HFFc6 (cell line): ENCODE data around the gene ME1. TPM values are rescaled to one million over a fixed set of nuclear protein-coding genes. Genes with fewer than 3 reads are reported as not detected.

Experiments used
- DNase-seq: peaks from one replicate; pipeline ENCODE4 v3.0.0-alpha.2; 2018
- H3K27ac Mint-ChIP-seq: 2 replicates; pipeline ENCODE4 v1.8.0; 2020; ENCODE audit warnings: mild to moderate bottlenecking, mixed read lengths
- H3K27me3 Mint-ChIP-seq: 2 replicates; pipeline ENCODE4 v1.8.0; 2021; ENCODE audit warnings: mild to moderate bottlenecking, moderate library complexity, mixed read lengths; ENCODE audit not compliant: insufficient read depth
- H3K36me3 Mint-ChIP-seq: 2 replicates; pipeline ENCODE4 v1.8.0; 2021; ENCODE audit warnings: low read depth, mixed read lengths
- H3K4me1 Mint-ChIP-seq: 2 replicates; pipeline ENCODE4 v1.8.0; 2020; ENCODE audit warnings: low read depth, mixed read lengths
- H3K4me3 Mint-ChIP-seq: 2 replicates; pipeline ENCODE4 v1.8.0; 2020; ENCODE audit warnings: mild to moderate bottlenecking, moderate library complexity, mixed read lengths
- H3K9me3 Mint-ChIP-seq: 2 replicates; pipeline ENCODE4 v1.8.0; 2020; ENCODE audit warnings: mild to moderate bottlenecking, mixed read lengths
- total RNA-seq, 6 experiments: library from RNA; stranded (reverse); fragmentation: NEBNext Ultra II Directional; extraction: Animal tissue kit (Norgen Biotek cat#: 25700); gene quantifications; 2 replicates in 1 of 6; 3 replicates in 5 of 6; pipeline ENCODE4 v1.2.3, GENCODE V29; 2021
- TF ChIP-seq, protein P1 (sequence below): fragments of 200-600 bp; sonication (generic); IDR thresholded peaks from 2 replicates; pipeline ENCODE4 v1.5.0; 2021; ENCODE audit warnings: antibody characterized with exemption, mild to moderate bottlenecking

The ME1 gene
- total RNA-seq, 6 experiments from 2014 or later, result 24.2 to 37.1 (median 32.6) TPM

DNA sequence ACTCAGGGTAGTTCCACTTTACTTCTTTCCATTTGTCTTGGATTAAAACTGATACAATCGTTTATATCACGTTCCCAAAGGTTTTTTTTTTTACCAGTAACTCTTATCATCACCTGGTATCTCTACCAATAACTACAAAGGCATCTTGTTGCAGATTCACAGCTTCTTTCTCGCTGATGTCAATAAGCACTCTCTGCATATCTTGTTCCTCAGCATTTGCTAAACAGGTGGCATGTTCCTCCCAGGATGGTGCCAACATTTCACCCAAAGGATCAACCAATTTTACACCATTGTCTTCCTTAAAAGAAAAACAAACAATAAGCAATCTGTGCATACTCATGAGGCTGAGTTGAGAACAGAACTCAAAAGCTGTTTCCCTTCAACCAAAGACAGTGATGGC lies 242.3 kb downstream of the ME1 start:
- no peak overlapping the region for H3K4me3 Mint-ChIP-seq
- H3K4me1 Mint-ChIP-seq, result peaks cover 48% of the 10 kb centered on the region
- peaks cover 55% of the 10 kb centered on the region for H3K36me3 Mint-ChIP-seq
- no peaks in the 10 kb centered on the region; the same call in 1 of the 2 replicates for H3K27me3 Mint-ChIP-seq
- no peaks in the 10 kb centered on the region for H3K9me3 Mint-ChIP-seq
- no peak overlapping the region for H3K27ac Mint-ChIP-seq
- DNase-seq, result no peak
- TF ChIP-seq, protein P1, sequence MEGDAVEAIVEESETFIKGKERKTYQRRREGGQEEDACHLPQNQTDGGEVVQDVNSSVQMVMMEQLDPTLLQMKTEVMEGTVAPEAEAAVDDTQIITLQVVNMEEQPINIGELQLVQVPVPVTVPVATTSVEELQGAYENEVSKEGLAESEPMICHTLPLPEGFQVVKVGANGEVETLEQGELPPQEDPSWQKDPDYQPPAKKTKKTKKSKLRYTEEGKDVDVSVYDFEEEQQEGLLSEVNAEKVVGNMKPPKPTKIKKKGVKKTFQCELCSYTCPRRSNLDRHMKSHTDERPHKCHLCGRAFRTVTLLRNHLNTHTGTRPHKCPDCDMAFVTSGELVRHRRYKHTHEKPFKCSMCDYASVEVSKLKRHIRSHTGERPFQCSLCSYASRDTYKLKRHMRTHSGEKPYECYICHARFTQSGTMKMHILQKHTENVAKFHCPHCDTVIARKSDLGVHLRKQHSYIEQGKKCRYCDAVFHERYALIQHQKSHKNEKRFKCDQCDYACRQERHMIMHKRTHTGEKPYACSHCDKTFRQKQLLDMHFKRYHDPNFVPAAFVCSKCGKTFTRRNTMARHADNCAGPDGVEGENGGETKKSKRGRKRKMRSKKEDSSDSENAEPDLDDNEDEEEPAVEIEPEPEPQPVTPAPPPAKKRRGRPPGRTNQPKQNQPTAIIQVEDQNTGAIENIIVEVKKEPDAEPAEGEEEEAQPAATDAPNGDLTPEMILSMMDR, result no peak

DNA sequence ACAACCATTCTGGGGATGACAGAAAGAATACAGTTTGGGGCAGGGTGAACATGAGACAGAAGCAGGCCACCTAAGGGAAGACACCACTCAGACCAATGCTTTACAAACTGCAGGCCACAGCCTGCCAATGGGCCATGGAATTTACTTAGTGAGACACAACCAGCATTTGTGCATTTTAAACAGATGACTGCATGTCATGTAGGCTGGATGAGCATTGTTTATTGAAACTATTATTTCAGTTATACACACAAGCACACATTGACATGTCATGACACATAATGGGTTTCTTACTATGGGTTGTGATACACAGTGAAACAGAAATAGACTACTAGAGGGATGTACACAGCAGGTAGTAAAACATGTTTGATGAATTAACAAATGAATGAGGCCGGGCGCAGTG lies 245.8 kb downstream of the ME1 start:
- peaks cover 55% of the 10 kb centered on the region for H3K4me1 Mint-ChIP-seq
- no peaks in the 10 kb centered on the region for H3K9me3 Mint-ChIP-seq
- DNase-seq, result no peak
- H3K4me3 Mint-ChIP-seq, result peak overlapping the region; percentile 25; the same call in 1 of the 2 replicates
- H3K36me3 Mint-ChIP-seq, result peaks cover 52% of the 10 kb centered on the region
- H3K27me3 Mint-ChIP-seq, result no peaks in the 10 kb centered on the region; the same call in 1 of the 2 replicates
- H3K27ac Mint-ChIP-seq, result peak overlapping the region; percentile 93
- TF ChIP-seq, protein P1, result no peak

DNA sequence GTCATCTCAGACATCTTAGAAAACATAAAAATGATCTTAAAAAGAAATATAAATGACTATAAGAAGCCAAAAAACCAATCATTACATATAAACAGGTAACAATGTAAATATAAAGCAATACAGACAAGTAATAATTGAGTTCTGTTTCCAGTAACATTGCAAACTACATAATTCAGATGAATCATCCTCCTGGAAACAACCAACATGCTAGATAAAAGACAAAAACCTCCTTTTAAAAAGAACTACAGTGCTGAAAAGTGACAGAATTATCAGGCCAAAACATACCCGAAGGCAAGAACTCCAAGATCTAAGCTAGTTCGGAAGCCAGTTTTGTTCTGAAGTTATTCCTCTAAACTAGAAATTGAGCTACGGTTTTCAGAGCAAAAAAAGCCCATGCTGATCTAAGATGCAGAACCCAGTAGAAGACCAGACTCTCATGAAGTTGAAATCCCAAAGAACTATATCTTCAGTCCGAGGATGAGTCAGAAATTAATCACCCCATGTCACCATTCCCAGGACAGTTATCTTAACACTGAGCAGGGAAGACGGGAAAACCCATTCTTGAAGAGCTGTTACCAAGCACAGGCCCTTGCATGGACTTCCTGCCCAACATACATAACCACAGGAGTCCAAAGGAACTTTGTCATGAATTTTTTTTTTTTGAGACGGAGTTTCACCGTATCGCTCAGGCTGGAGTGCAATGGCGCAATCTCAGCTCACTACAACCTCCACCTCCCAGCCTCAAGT lies 247.6 kb downstream of the ME1 start:
- Mint-ChIP-seq H3K9me3 (no peaks in the 10 kb centered on the region), H3K36me3 (peaks cover 42% of the 10 kb centered on the region), H3K4me3 (peak overlapping the region; percentile 74), H3K27me3 (no peaks in the 10 kb centered on the region), H3K27ac (peak overlapping the region; percentile 93), H3K4me1 (peaks cover 46% of the 10 kb centered on the region)
- peak; percentile 96 for DNase-seq
- TF ChIP-seq, protein P1, result no peak

DNA sequence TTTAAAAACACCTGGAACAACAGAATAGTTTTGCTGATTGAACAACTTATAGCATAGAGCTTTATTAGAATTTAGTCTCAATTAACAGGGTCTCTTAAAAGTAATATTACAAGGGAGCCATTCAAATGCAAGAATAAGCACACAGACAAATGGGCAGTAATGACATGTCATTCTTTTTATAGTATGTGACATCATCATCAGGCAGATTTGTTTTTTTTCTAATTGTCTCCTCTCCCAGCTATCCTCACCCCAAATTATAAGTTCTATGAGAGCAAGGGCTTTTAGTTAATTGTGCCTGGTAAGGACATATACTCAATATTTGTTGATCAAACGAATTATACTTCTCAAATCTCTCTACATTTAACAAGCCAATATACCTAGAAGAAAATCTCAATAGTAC lies 248.7 kb downstream of the ME1 start:
- Mint-ChIP-seq H3K27ac (peak overlapping the region; percentile 93), H3K4me3 (peak overlapping the region; percentile 43), H3K9me3 (no peaks in the 10 kb centered on the region), H3K4me1 (peaks cover 46% of the 10 kb centered on the region), H3K36me3 (peaks cover 46% of the 10 kb centered on the region), H3K27me3 (peaks cover 1% of the 10 kb centered on the region; the same call in 1 of the 2 replicates)
- TF ChIP-seq, protein P1, result no peak
- DNase-seq, result no peak

DNA sequence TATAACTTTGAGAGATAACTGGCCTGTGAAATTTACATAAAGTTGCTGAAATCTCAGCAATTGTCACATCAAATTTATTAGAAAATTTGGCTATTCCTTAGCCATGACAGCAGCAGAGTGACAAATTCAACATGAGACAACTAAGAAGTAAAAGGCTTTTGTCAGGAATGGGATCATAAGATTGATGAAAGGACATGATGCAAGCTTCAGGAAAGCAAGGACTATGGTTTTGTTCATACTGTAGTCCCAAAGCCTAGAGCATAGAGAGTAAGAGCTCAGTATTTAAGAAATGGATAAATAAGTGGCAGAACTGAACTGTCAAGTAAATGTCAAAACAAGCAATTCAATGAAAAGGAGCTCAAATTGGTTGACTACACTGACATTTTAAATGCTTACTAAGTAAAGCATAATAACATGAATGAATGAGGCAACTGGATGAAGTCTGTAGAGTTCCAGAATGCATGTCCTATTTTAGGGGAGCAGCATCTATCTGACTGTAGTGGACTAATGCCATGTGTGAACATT lies 250.4 kb downstream of the ME1 start:
- H3K36me3 Mint-ChIP-seq, result peaks cover 45% of the 10 kb centered on the region
- H3K27me3 Mint-ChIP-seq, result peaks cover 2% of the 10 kb centered on the region
- H3K9me3 Mint-ChIP-seq, result no peaks in the 10 kb centered on the region
- H3K4me1 Mint-ChIP-seq, result peaks cover 40% of the 10 kb centered on the region
- TF ChIP-seq, protein P1, result no peak
- no peak for DNase-seq
- H3K27ac Mint-ChIP-seq, result no peak overlapping the region
- H3K4me3 Mint-ChIP-seq, result no peak overlapping the region
